ENCODE data around the gene PTPRK. TPM values are rescaled to one million over a fixed set of nuclear protein-coding genes. Genes with fewer than 3 reads are reported as not detected.

Gene PTPRK
- total and polyA plus RNA-seq, 2 experiments from 2014 or later, result 26.9 to 56.4 TPM

DNA sequence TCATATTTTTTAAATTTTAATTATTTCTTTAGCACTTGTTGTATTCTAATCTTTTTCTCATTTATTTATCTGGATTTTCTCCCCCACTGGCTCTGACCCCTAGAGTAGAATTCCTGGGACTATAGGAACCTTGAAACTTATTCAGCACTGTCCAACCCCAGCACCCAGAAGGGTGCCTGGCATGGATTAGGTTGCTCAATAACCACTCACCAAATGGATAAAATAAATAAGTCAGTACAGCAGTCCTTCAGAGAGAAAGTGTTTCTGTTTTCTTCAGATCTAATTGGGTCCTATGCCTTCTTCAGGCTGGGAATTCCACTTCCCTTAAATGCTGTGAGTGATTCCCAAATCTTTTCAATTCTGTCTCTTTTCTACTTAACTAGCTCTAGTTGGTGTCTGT is 206.2 kb downstream of the PTPRK start (continued):
- TF ChIP-seq, protein P1, sequence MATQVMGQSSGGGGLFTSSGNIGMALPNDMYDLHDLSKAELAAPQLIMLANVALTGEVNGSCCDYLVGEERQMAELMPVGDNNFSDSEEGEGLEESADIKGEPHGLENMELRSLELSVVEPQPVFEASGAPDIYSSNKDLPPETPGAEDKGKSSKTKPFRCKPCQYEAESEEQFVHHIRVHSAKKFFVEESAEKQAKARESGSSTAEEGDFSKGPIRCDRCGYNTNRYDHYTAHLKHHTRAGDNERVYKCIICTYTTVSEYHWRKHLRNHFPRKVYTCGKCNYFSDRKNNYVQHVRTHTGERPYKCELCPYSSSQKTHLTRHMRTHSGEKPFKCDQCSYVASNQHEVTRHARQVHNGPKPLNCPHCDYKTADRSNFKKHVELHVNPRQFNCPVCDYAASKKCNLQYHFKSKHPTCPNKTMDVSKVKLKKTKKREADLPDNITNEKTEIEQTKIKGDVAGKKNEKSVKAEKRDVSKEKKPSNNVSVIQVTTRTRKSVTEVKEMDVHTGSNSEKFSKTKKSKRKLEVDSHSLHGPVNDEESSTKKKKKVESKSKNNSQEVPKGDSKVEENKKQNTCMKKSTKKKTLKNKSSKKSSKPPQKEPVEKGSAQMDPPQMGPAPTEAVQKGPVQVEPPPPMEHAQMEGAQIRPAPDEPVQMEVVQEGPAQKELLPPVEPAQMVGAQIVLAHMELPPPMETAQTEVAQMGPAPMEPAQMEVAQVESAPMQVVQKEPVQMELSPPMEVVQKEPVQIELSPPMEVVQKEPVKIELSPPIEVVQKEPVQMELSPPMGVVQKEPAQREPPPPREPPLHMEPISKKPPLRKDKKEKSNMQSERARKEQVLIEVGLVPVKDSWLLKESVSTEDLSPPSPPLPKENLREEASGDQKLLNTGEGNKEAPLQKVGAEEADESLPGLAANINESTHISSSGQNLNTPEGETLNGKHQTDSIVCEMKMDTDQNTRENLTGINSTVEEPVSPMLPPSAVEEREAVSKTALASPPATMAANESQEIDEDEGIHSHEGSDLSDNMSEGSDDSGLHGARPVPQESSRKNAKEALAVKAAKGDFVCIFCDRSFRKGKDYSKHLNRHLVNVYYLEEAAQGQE (IDR thresholded peaks at IDR 0.05; ENCODE audit: unreplicated experiment), result no peak
- no peak for TF ChIP-seq EZH2phosphoT487 (IDR thresholded peaks at IDR 0.05; ENCODE audit: unreplicated experiment)
- no peak for TF ChIP-seq ZNF331 (CRISPR knock-in tag; IDR thresholded peaks at IDR 0.05; ENCODE audit: low read depth)
- TF ChIP-seq, protein P2, sequence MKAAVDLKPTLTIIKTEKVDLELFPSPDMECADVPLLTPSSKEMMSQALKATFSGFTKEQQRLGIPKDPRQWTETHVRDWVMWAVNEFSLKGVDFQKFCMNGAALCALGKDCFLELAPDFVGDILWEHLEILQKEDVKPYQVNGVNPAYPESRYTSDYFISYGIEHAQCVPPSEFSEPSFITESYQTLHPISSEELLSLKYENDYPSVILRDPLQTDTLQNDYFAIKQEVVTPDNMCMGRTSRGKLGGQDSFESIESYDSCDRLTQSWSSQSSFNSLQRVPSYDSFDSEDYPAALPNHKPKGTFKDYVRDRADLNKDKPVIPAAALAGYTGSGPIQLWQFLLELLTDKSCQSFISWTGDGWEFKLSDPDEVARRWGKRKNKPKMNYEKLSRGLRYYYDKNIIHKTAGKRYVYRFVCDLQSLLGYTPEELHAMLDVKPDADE (IDR thresholded peaks at IDR 0.05), result no peak
- TF ChIP-seq NANOG (IDR thresholded peaks at IDR 0.05; ENCODE audit: borderline replicate concordance), result no peak
- TF ChIP-seq, protein P3, sequence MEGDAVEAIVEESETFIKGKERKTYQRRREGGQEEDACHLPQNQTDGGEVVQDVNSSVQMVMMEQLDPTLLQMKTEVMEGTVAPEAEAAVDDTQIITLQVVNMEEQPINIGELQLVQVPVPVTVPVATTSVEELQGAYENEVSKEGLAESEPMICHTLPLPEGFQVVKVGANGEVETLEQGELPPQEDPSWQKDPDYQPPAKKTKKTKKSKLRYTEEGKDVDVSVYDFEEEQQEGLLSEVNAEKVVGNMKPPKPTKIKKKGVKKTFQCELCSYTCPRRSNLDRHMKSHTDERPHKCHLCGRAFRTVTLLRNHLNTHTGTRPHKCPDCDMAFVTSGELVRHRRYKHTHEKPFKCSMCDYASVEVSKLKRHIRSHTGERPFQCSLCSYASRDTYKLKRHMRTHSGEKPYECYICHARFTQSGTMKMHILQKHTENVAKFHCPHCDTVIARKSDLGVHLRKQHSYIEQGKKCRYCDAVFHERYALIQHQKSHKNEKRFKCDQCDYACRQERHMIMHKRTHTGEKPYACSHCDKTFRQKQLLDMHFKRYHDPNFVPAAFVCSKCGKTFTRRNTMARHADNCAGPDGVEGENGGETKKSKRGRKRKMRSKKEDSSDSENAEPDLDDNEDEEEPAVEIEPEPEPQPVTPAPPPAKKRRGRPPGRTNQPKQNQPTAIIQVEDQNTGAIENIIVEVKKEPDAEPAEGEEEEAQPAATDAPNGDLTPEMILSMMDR (conservative IDR thresholded peaks at IDR 0.05; ENCODE audit: low read depth in 2 of 2), result no peak
- no peak for TF ChIP-seq POLR2AphosphoS5 (IDR thresholded peaks at IDR 0.05; ENCODE audit: low read depth)

DNA sequence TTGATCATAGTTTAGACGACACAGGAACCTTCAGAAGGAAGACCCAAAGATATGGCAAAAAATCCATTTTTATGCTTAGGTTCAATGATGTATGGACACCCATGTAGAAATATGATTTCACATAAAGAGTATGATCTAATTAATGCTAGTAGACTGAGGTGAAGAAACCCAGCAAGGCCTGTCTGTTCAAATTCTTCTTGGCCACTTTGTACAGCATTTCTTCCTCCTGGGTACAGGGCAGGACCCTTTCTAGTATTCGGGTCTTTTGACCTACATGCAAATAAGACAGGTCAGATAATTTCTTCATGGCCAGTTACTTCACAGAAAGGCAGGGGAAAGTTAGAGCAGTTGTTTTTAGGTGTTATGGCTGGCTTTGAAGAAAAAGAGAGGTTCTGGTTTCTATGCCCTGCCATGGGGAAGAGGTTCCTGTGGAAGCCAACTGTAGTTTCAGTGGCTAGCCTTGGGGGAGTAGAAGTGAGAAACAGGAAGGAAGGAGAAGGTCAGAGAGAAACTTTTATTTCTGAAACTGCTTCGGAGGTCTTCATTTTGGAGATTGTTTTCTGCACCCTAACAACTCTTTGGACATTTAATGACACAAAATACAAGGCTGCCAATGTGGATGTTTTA is 208.3 kb downstream of the PTPRK start:
- H3K9me2 ChIP-seq (ENCODE audit: insufficient read depth), result no peaks in the 10 kb centered on the region
- no peaks in the 10 kb centered on the region for H3K27me3 Mint-ChIP-seq (ENCODE audit: insufficient read depth, low read depth, poor library complexity)
- no peaks in the 10 kb centered on the region for H3K36me3 Mint-ChIP-seq (ENCODE audit: low read depth)
- no peak overlapping the region for H3K4me2 ChIP-seq
- no peaks in the 10 kb centered on the region for H3F3A ChIP-seq (replicated peaks; ENCODE audit: low read depth)
- ATAC-seq (no peak), DNase-seq (ENCODE audit: low spot score) (no peak)
- no peaks in the 10 kb centered on the region for H3K9me3 Mint-ChIP-seq
- no peaks in the 10 kb centered on the region for H3K27me3 ChIP-seq (ENCODE audit: insufficient read depth)
- H3K27ac ChIP-seq (ENCODE audit: low read depth), result no peak overlapping the region
- H3K4me1 ChIP-seq (ENCODE audit: insufficient read depth), result peaks cover 46% of the 10 kb centered on the region
- H4K20me1 ChIP-seq (replicated peaks; ENCODE audit: insufficient read depth), result no peaks in the 10 kb centered on the region
- no peak overlapping the region for H3K4me3 Mint-ChIP-seq
- peaks cover 50% of the 10 kb centered on the region for H3K79me2 ChIP-seq (replicated peaks; ENCODE audit: insufficient read depth)
- H2AFZ ChIP-seq, result no peak overlapping the region
- no peak overlapping the region for H3K27ac Mint-ChIP-seq
- peaks cover 43% of the 10 kb centered on the region for H3K4me1 Mint-ChIP-seq
- no peaks in the 10 kb centered on the region for H3K36me3 ChIP-seq (ENCODE audit: insufficient read depth)
- no peak overlapping the region for H3K4me3 ChIP-seq
- TF ChIP-seq JUNB (IDR thresholded peaks at IDR 0.05; ENCODE audit: unreplicated experiment) (no peak), EZH2phosphoT487 (IDR thresholded peaks at IDR 0.05; ENCODE audit: unreplicated experiment) (no peak), STAT1 (IDR thresholded peaks at IDR 0.05; ENCODE audit: unreplicated experiment) (no peak), ZNF114 (CRISPR knock-in tag; IDR thresholded peaks at IDR 0.05) (no peak), ZNF331 (CRISPR knock-in tag; IDR thresholded peaks at IDR 0.05; ENCODE audit: low read depth) (no peak), CREB1 (CRISPR knock-in tag; IDR thresholded peaks at IDR 0.05; ENCODE audit: low read depth) (no peak), NANOG (IDR thresholded peaks at IDR 0.05; ENCODE audit: borderline replicate concordance) (no peak), POLR2AphosphoS5 (IDR thresholded peaks at IDR 0.05; ENCODE audit: low read depth) (no peak), EZH2 (IDR thresholded peaks at IDR 0.05; ENCODE audit: low read depth, unreplicated experiment) (no peak)
- TF ChIP-seq, protein P3 (conservative IDR thresholded peaks at IDR 0.05; ENCODE audit: low read depth in 2 of 2), result no peak
- TF ChIP-seq, protein P1 (IDR thresholded peaks at IDR 0.05; ENCODE audit: unreplicated experiment), result no peak
- TF ChIP-seq, protein P2 (IDR thresholded peaks at IDR 0.05), result no peak
